Fibroblast of upper back skin (primary cell): ENCODE results near the gene SLF2.

Source experiments
- DNase-seq: peaks from one replicate; pipeline ENCODE4 v3.0.0-alpha.2; 2013

SLF2 gene

DNA sequence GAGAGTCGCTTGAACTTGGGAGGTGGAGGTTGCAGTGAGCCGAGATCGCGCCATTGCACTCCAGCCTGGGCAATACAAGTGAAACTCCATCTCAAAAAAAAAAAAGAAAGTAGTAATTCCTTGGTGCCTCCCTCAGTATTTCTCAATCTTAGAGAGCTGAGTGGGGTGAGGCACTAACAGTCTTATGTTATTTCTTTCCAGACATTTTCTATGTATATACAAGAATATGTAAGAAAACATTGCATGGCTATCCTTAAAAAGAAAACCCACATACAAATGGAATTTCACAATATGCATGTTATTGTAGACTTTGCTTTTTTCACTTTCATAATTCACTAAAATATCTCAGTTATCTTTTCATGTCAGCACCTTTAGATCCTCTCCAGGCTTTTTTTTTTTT, 13.6 kb upstream of the SLF2 start:
- DNase-seq = no peak

DNA sequence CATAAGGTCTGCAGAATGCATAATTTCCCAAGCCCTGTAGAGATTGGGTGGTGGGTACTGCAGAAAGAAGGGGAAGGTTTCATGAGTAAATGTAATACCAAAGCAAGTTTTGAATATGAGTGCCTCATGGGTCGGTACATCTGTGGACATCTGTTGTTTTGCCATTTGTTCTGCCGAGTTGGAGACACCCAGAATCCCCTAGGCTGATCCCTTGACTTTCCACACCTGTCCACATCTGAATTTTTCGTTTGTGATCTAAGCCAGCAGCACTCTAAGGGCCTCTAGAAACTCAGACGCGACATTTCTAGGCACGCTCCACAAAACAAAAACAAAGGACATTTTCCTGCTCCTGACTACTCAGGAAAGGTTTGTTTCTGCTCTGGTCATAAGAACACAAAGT, 11.7 kb upstream of the SLF2 start:
- DNase-seq = no peak

DNA sequence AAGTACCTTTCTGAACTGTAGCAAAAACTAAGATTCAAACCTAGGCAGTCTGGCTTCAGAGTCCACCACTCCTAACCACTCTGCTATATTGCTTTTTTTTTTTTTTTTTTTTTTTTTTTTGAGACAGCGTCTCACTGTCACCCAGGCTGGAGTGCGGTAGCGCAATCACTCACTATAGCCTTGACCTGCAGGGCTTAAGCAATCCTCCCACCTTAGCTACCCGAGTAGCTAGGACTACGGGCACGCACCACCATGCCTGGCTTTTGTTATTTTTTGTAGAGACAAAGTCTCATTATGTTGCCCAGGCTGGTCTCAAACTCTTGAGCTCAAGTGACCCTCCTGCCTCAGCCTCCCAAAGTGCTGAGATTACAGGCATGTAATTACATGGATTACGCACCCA, 10.1 kb upstream of the SLF2 start:
- no peak for DNase-seq

DNA sequence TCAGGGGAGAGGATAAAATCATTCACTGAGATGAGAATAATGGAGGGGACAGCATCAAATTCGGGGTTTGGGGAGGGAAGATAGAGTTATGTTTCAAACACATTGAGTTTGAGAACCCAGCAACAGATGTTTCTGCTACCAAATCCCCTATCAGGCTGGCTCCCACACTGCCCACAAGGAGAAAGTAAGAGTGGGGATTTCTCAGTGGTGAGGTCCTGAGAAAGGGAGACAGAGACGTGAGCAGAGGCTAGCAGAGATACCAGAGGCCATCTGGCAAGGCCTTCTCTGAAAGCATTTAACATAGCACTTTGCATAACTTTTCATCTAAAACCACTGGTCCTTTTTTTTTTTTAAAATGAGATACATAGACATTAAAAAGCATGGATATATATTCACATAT, 7.8 kb upstream of the SLF2 start:
- DNase-seq = no peak

DNA sequence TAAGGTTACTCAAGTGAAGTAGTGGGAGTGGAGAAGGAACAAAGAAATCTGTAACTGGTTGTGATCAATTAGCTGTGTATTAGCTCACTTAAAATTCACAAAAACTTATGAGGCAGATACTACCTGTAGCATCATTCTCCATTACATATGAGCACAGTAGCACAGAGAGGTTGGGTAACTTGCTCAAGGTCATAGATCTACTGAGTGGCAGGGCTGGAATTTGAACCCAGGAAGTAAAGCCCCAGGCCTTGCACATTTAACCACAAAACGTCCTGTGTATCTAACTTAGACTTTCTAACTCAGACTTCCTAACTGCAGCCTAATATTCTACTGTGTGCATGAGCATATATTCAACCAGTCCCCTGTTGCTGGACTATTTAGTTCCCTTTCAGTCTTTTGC, 5.6 kb upstream of the SLF2 start:
- no peak for DNase-seq

DNA sequence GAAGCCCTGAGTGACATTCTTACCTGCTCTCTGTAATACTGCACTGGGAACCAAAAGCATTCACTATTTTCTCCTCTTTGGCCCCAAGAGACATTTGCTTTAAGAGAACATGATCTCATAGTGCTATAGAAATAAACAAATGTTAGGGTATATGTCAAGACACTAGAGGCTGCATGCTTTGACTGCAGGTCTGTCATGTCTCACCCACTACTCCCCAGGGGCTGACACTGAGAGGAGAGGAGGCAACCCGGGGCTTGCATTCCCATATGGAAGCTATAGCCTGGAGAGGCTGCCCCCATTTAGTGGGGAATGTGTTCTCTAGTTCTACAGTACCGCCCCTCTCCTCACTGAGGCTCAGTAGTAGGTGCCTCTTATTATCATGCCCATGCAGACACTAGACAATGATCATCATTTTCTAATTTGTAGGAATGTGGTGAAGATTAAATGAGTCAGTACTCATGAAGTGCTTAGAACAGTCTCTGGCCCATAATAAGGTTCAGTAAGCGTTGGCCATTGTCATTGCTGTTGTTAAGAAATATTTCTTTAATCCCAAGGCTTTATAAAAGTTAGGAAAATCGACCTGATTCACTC, 4.9 kb upstream of the SLF2 start:
- no peak for DNase-seq

DNA sequence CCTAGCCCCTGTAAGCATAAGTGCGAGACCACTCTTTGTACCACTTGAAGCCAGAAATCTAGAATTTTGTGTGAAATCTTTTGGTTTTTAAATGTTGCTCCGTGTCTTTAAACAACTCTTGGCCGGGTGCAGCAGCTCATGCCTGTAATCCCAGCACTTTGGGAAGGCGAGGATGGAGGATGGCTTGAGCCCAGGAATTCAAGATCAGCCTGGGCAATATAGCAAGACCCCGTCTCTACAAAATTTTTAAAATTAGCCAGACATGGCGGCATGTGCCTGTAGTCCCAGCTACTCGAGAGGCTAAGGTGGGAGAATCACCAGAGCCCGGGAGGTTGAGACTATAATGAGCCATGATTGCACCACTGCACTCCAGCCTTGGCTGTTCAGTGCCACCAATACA, 4.4 kb upstream of the SLF2 start:
- no peak for DNase-seq

DNA sequence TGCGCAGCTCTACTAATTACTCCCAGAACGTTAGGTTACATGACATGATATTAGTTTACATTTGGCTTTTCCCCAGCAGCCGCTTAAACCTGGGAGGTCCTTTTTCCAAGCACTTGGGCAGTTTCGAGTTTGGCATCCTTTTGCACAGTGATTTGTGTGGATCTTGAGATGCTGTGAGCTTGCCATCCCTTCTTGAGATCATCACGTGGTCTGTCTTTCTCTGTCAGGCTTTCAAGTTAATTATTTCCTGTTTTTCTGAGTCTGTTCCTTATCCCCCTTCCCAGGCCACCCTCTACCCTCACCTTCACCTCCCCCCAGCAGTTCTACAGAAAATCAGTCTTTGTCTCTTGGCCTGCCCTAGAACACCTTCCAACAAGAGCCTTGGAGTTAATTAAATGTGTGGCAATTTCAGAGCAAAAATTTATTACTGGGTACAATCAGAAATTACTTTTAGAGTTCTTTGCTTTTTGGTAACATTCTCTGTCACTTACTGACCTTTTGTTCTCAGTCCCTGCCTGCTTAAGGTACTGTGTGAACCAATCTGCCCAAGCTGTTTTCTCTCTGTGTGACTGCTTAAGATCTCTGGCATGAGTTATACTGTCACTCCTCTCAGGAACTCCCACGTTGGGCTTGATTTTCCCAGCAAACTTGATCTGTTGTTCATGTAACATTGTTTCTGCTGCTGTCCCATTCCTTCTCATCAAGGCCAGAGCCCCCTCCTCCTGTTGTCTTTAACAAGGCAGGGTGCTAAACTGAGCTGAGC, 3.1 kb upstream of the SLF2 start:
- DNase-seq = peak; percentile 42

DNA sequence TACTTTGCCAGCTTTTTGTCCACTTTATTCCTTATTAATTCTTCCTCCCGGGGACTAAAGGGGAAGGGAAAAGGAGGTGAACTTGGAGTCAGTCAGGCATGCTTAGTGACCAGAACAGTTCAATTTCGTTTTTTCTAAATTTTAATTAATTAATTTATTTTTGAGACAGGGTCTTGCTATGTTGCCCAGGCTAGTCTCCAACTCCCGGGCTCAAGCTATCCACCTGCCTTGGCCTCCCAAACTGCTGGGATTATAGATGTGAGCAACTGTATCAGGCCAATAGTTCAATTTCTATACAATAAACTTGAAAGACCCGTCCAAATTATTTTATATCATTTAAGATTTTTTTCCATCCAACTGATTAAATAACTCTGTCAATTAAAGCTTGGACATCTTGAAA, 1.3 kb upstream of the SLF2 start:
- no peak for DNase-seq

DNA sequence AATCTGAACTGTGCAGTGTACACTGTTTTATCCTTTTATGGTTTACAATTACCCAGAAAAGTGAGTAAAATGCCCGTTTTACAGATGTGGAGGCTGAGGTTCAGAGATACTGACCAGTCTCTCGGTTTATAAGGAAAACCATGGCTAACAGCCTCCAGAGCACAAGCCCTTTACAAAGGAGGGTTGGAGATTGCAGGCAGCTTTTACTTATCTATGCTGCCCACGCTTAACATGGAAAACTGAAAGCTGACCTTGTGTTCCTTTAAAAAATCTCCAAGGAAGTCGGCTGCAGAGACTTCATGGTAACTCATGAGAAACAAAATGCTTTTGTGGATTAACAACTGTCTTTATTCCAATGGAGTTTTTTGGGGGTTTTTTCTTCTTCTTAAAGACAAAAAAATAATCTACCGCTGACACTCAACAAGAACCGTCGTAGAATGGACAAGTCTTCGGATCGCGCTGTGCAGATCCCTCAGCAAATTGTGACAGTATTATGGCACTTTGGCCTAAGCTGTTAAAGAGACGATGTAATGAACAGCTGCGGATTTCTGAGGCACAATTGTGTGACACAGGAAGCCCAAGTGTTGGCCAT, 654 bp upstream of the SLF2 start:
- DNase-seq = no peak

DNA sequence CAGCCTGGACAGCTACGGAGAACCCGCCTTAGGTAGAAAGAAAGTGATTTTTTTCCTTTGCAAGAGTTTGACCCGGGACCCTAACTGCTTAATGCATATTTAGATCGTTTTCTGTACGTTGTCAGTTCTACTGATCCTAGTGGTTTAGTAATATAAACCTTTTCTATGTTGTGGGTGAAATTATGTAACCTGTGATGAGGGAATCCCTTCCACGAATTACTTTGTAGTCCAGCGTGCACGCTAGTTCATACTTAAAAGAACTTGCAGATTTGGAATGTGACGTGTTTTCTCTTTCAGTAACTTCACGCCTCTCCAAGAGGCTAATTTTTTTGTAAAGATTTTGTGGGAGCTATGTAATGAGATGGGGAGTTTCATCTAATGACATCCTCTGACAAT, 705 bp downstream of the SLF2 start:
- DNase-seq = no peak

DNA sequence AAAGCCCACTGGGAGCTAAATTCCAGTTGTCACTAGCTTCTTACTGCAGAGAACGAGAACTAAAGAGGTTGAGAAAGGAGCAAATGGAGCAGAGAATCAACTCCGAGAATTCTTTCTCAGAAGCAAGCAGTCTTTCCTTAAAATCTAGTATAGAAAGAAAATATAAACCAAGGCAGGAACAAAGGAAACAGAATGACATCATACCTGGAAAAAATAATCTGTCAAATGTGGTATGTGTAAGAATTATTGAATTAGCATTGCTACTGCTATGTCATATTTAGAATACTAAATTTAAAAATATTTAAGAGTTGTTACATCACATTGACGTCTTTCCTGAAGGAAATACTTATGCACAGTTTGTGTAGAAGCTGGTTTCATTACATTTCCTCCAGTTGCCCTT, 4.3 kb downstream of the SLF2 start:
- DNase-seq = no peak

DNA sequence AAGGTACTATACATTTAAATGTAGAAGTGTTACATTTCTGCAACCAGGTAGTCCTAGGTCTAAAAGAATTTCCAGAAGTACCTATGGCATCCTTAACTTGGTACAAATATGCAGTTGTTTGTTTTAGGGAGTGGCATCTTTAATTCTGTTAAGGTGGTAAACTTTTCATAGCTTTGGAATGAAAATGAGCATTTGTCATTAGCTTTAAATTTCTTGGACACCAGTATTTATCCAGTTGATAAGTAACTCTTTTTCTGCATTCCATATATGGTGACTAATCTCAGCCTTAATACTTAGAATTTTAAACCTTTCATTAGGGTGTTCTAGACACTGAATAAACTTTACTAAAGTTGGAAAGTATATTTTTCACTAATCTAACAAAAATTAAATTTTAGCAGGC, 10.8 kb downstream of the SLF2 start:
- no peak for DNase-seq

DNA sequence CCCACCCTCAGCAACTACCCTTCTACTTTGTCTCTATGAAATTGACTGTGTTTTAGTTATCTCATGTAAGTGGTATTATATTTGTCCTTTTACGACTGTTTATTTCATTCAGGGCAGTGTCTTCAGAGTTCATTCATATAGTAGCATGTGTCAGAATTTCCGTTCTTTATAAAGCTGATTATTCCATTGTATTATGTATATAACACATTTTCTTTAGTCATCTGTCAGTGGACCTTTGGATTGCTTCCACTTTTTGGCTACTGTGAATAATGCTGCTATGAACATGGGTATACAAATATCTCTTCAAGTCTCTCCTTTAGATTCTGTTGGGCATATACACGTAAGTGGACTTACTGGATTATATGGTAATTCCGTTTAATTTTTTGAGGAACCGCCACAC, 14.5 kb downstream of the SLF2 start:
- DNase-seq = no peak

DNA sequence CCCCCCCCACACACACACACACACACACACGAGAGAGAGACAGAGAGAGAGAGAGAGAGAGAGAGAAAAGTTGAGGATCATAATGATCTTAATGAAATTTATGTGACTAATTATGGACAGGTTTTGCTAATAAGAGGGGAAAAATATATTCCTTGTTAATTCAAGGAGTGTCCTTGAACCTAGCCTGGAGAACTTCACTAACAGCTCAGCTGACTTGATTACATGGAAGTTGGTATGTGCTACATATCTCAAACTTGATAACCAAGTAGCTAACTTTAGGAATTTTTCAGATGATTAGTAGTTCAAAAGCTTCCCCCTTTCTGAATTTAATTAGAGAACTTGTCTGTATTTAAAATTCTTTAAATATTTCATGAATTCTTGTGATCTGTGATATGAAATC, 15.3 kb downstream of the SLF2 start:
- no peak for DNase-seq

DNA sequence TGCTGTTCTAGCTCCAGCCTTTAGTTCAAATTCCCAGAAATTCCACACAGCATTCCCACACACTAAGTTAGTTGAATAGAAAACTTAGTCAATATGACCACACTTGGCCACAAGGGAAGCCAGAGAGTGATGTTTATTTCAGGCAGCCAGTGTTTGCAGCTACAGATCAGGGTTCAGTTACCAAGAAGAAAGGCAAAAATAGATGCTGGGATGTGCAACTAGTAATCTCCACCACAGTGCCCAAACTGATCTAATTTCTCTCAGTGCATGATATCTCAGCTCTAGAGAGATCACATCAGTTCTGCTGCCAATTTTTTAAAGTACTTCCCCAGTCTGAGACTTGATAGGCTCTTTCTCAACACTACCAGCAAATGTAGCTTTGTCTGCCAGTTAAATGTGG, 17.6 kb downstream of the SLF2 start:
- no peak for DNase-seq

DNA sequence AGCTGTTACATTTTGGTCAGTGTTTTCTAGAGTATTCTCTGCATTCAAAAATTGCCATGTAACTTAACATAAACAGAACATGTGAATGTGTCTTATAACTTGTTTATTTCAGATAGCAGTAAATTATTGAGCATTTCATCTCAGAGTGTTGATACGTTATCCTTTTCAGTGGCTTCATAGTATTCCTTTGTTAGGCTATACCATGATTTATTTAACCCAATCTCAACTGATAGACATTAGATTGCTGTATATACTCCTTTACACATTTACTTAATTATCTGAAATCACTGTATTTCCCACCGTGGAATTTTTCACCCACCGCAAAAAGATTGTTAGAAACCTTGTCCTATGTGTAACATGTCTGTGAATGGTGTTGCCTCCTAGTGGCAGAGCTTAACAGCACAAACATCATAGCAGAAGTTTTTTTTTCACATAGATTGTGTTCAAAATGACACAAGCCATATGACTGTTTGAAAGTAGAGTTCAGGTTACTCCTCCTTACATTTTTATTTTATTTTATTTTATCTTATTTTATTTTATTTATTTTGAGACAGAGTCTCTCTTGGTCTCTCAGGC, 21.4 kb downstream of the SLF2 start:
- DNase-seq = no peak

DNA sequence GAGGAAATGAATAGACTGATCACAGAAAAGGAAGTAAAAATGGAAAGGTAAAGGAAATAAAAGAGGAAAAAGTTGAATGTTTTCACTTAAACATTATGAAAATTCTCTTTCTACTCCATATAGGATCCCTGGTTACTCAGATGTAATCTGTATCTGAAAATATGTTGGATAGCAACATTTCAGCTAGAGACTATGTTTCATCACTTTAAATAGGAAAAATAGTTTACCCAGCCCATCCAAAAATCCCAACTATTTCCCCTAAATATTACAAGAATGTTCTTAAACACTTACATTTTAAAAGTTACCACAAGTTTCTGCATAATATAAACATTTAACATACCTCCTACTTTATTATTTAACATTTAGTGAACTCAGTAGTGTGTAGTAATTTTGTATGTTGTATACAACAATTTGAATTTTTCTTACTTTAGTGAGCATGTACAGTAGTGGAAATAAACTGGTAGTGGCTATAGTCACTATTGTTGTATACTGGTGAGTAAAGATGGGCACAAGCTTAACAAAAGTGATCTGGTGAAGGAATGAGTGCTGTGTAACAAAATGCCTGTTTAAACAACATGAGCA, 27.1 kb downstream of the SLF2 start:
- DNase-seq = peak; percentile 57

DNA sequence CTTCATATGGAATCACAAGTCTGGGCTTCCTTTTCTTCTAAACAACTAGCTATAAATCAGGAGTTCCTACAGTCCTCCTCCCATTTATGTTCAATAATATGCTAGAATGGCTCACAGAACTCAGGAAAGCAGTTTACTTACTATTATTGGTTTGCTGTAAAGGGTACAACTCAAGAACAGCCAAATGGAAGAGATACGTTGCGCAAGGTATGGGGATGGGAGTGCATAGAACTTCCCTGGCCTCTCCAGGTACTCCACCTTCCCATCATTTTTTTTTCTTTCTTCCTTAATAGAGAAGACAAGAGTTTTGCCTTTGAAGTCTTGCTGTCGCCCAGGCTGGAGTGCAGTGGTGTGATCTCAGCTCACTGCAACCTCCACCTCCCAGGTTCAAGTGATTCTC, 29.5 kb downstream of the SLF2 start:
- DNase-seq = no peak

DNA sequence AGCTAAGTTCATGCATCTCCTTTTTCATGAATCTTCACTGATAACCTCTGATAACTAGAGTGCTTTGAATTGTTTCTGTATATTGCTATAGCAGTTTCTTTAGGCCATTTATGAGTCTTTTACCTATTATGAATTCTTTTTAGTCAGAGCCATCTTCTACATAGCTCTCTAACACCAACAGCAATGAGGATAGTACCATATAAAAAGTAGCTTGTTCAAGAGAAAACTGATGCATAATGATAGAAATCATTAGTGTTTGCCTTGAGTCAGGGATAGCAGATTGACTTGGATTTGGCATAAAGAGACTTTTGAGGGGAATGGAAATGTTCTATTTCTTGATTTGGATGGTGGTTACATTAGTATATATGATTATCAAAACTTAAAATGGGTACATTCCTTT, 30.7 kb downstream of the SLF2 start:
- DNase-seq = no peak

DNA sequence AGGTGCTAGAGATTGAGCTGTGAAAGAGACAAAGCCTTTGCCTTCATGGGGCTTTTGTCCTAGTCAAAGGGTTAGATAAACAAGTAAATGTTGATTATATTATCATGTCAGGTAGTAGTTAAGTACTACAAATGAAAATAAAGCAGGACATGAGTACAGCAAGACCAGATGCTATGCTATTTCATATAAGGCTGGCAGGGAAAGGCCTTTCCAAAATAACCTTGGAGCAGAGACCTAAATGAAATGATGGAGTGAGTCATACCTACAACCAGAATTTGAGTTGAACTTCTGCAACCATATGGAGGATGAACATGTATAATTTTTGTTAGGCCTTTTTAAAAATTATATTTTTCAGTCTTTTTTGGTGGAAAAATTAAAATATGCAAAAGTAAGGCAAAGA, 33.0 kb downstream of the SLF2 start:
- no peak for DNase-seq

DNA sequence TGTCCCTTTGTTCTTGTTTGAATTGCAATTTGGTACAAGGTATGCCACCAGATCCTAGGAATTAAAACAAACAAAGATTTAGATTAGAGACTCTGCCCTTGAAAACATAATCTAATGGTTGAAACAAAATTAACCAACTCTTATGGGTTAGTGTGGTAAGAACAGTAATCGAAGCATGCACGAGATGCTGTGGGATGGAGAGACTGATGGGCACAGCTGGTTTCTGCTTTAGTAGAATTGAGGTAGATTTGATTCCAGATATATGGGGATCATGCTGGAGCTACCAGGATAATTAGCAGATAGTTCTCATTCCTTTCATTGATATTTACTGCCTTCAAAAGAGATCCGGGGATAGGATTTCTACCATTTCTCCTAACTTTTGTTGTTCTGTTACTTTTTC, 36.2 kb downstream of the SLF2 start:
- no peak for DNase-seq

DNA sequence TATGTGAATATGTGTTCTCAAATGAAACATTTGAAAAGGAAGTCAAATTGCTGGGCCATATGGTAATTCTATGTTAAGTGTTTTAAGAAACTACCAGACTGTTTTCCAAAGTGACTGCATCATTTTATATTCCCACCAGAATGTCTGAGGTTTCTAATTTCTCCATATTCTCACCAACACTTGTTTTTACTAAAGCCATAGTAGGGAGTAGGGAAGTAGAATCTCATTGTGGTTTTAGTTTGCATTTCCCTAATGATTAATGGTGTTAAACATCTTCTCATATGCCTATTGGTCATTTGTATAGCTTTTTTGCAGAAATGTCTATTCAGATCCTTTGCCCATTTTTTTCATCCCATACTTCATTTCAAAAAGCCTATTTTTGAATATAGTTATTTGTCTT, 47.5 kb downstream of the SLF2 start:
- DNase-seq = no peak
